ENCODE measurements around the gene PRR20G. TPM values are rescaled to one million over a fixed set of nuclear protein-coding genes. Genes with fewer than 3 reads are reported as not detected.

PRR20G gene
- polyA plus RNA-seq, 3 donors: not detected

Other genes starting within 250 kb of the PRR20G start
- not detected for gene PRR23E, start 94.9 kb downstream of the PRR20G start, polyA plus RNA-seq (ENCODE audit: insufficient read length in 3 of 3)